ENCODE results near the gene LRIG1. TPM values are rescaled to one million over a fixed set of nuclear protein-coding genes. Genes with fewer than 3 reads are reported as not detected.

LRIG1 gene
- total and polyA plus RNA-seq, 7 donors: 9.8 to 119 (median 41.1) TPM

DNA sequence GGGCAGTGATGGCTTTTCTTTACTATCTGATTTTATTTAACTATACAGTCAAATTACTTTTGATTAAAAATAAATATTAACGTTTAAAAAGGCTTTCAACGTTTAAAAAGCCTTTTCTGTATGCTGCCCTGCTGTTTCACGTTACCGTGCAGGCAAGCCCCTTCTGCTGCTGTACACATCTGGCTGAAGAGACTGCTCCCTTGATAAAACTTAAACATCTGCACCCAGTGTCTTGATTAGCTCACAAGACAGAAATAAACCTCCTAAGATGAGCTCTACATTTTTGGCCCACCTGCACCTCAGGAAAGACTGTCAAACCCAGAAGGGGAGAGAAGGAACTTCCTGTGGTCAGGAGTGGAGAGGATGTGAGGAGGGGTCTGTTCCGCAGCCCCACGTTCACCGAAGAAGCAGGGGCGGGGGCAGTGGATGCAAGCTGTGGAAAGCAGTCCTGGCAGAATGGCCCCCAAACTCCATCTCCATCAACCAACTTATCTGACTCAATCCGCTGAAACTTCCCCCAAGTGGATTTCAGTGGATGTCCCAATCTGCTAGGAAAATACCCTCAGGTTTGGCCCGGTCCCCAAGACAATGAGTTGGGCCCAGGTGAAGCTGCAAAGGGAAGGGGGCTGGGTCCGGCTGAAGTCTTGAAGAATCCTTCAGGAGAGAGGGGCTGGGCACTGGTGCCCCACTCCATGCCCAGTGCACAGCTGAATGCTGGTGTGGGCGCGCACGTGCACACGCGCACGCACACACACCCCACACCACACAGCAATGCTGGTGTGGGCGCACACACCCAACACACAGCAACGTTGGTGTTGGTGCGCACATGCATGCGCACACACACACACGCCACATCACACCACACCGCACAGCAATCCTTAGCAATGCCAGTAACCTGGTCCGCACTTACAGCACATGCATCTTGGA, 88.6 kb downstream of the LRIG1 start:
- intact Hi-C loops (cut with DNase I): no loop called here
- TF ChIP-seq, protein P1, sequence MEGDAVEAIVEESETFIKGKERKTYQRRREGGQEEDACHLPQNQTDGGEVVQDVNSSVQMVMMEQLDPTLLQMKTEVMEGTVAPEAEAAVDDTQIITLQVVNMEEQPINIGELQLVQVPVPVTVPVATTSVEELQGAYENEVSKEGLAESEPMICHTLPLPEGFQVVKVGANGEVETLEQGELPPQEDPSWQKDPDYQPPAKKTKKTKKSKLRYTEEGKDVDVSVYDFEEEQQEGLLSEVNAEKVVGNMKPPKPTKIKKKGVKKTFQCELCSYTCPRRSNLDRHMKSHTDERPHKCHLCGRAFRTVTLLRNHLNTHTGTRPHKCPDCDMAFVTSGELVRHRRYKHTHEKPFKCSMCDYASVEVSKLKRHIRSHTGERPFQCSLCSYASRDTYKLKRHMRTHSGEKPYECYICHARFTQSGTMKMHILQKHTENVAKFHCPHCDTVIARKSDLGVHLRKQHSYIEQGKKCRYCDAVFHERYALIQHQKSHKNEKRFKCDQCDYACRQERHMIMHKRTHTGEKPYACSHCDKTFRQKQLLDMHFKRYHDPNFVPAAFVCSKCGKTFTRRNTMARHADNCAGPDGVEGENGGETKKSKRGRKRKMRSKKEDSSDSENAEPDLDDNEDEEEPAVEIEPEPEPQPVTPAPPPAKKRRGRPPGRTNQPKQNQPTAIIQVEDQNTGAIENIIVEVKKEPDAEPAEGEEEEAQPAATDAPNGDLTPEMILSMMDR (IDR thresholded peaks at IDR 0.05): no peak
- Histone ChIP-seq H3K9me3 (no peaks in the 10 kb centered on the region), H3K36me3 (ENCODE audit: insufficient read depth in 1 of 2, low read depth in 1 of 2) (peaks cover 3 to 47% of the 10 kb centered on the region in 2 donors), H3K4me3 (no peak overlapping the region), H3K27me3 (ENCODE audit: insufficient read depth in 3 of 3, low read length in 2 of 3) (no peaks in the 10 kb centered on the region), H3K27ac (peak overlapping the region; percentile 77), H3K4me1 (peaks cover 58% of the 10 kb centered on the region)
- DNase-seq (no peak), ATAC-seq (no peak)
- 79 to 84% (median 82%) methylated on average over 24 of the region's 24 CpGs for WGBS, 3 donors

- intact Hi-C loops (cut with DNase I): no loop called here
- H3K27ac ChIP-seq: peak overlapping the region; percentile 77
- peak; percentile 67 to 74 (median 70) for ATAC-seq
These were observed 89.3 kb downstream of the LRIG1 start for GRCh38 chr3:66411474-66411873.

GRCh38 chr3:66410976-66411375, 89.8 kb downstream of the LRIG1 start:
- DNase-seq: no peak
- 84 to 93% (median 86%) methylated on average over 7 of the region's 7 CpGs for WGBS, 3 donors
- peaks cover 3 to 58% of the 10 kb centered on the region in 2 donors for H3K36me3 ChIP-seq (ENCODE audit: insufficient read depth in 1 of 2, low read depth in 1 of 2)

More at GRCh38 chr3:66411474-66411873, 89.3 kb downstream of the LRIG1 start:
- DNase-seq: peak in 1 of 2 donors; percentile 76
- WGBS, 3 donors: 17 to 28% (median 20%) methylated on average over 8 of the region's 8 CpGs
- TF ChIP-seq, protein P1 (IDR thresholded peaks at IDR 0.05): no peak
- no peak overlapping the region for H3K4me3 ChIP-seq
- H3K36me3 ChIP-seq (ENCODE audit: insufficient read depth in 1 of 2, low read depth in 1 of 2): peaks cover 3 to 55% of the 10 kb centered on the region in 2 donors
- peaks cover 57% of the 10 kb centered on the region for H3K4me1 ChIP-seq
- H3K27me3 ChIP-seq (ENCODE audit: insufficient read depth in 3 of 3, low read length in 2 of 3): no peaks in the 10 kb centered on the region
- no peaks in the 10 kb centered on the region for H3K9me3 ChIP-seq

GRCh38 chr3:66409771-66410754, 90.8 kb downstream of the LRIG1 start:
- Histone ChIP-seq H3K4me1 (peaks cover 58% of the 10 kb centered on the region), H3K27me3 (ENCODE audit: insufficient read depth in 3 of 3, low read length in 2 of 3) (no peaks in the 10 kb centered on the region), H3K27ac (peak overlapping the region; percentile 77), H3K9me3 (no peaks in the 10 kb centered on the region), H3K4me3 (no peak overlapping the region), H3K36me3 (ENCODE audit: insufficient read depth in 1 of 2, low read depth in 1 of 2) (peaks cover 3 to 53% of the 10 kb centered on the region in 2 donors)
- 90 to 94% (median 93%) methylated on average over 24 of the region's 24 CpGs for WGBS, 3 donors
- intact Hi-C loops (cut with DNase I): loop anchor here (5.0 kb wide), 3 partner anchors 87 to 412 kb away; no protein-coding TSS in a partner anchor
- ATAC-seq (no peak), DNase-seq (no peak)
- TF ChIP-seq, protein P1 (IDR thresholded peaks at IDR 0.05): no peak

More at GRCh38 chr3:66410976-66411375, 89.8 kb downstream of the LRIG1 start:
- peak overlapping the region; percentile 77 for H3K27ac ChIP-seq
- H3K27me3 ChIP-seq (ENCODE audit: insufficient read depth in 3 of 3, low read length in 2 of 3): no peaks in the 10 kb centered on the region
- TF ChIP-seq, protein P1 (IDR thresholded peaks at IDR 0.05): no peak
- H3K4me3 ChIP-seq: no peak overlapping the region
- no peaks in the 10 kb centered on the region for H3K9me3 ChIP-seq
- ATAC-seq: no peak
- peaks cover 57% of the 10 kb centered on the region for H3K4me1 ChIP-seq
- intact Hi-C loops (cut with DNase I): no loop called here

All from psoas muscle (tissue), 8 donors.